Activated T-helper 1 cell treated with anti-CD3 and anti-CD28 coated beads, Interleukin-12 subunit alpha, Interleukin-12 subunit beta, Interleukin-2, Interleukin-4 antibody, amounts not matched to agents 30 ng/mL and 10 ng/mL and 1 ng/mL, durations not matched to agents 14 hours and 24 hours and 36 hours (primary cell): Measurements from ENCODE around the gene TSR3. TPM values are rescaled to one million over a fixed set of nuclear protein-coding genes. Genes with fewer than 3 reads are reported as not detected.

ENCODE experiments used
- DNase-seq: peaks from one replicate; pipeline ENCODE4 v3.0.0; 2021; ENCODE audit warnings: low spot score
- H3K27ac Mint-ChIP-seq: one replicate; pipeline ENCODE4 v1.8.0; 2021; ENCODE audit warnings: mild to moderate bottlenecking, mixed read lengths
- H3K27me3 Mint-ChIP-seq: one replicate; pipeline ENCODE4 v1.8.0; 2022; ENCODE audit warnings: mild to moderate bottlenecking, moderate library complexity, mixed read lengths; ENCODE audit not compliant: insufficient read depth
- H3K36me3 Mint-ChIP-seq: one replicate; pipeline ENCODE4 v1.8.0; 2021; ENCODE audit warnings: low read depth, mixed read lengths
- H3K4me1 Mint-ChIP-seq: one replicate; pipeline ENCODE4 v1.8.0; 2021; ENCODE audit warnings: low read depth, mixed read lengths
- H3K4me3 Mint-ChIP-seq: one replicate; pipeline ENCODE4 v1.8.0; 2021; ENCODE audit warnings: mild to moderate bottlenecking, moderate library complexity, mixed read lengths
- H3K9me3 Mint-ChIP-seq: one replicate; pipeline ENCODE4 v1.8.0; 2021; ENCODE audit warnings: mixed read lengths
- intact Hi-C: fragments of 100-400 bp; cut with micrococcal nuclease; formaldehyde crosslinking; loops from one replicate; pipeline ENCODE4 v1.15.1; 2024
- total RNA-seq: library from RNA; stranded (reverse); gene quantifications from 2 replicates; pipeline ENCODE4 v1.2.3, GENCODE V29; 2022

The TSR3 gene
- total RNA-seq, 1 donor from 2014 or later: 87.4 TPM

GRCh38 chr16:1326946-1327618 lies 24.6 kb downstream of the TSR3 start:
- H3K4me1 Mint-ChIP-seq: peaks cover 6% of the 10 kb centered on the region
- intact Hi-C loops: no loop called here
- H3K27me3 Mint-ChIP-seq: peaks cover 6% of the 10 kb centered on the region
- H3K9me3 Mint-ChIP-seq: no peaks in the 10 kb centered on the region
- H3K27ac Mint-ChIP-seq: no peak overlapping the region
- no peak for DNase-seq
- no peak overlapping the region for H3K4me3 Mint-ChIP-seq
- H3K36me3 Mint-ChIP-seq: peaks cover 7% of the 10 kb centered on the region

GRCh38 chr16:1326391-1326790 lies 25.3 kb downstream of the TSR3 start:
- Mint-ChIP-seq H3K36me3 (peaks cover 7% of the 10 kb centered on the region), H3K27me3 (peaks cover 2% of the 10 kb centered on the region), H3K27ac (no peak overlapping the region), H3K9me3 (no peaks in the 10 kb centered on the region), H3K4me3 (no peak overlapping the region), H3K4me1 (peaks cover 3% of the 10 kb centered on the region)
- intact Hi-C loops: no loop called here
- DNase-seq: no peak

- Mint-ChIP-seq H3K36me3 (peaks cover 9% of the 10 kb centered on the region), H3K4me1 (no peaks in the 10 kb centered on the region), H3K27me3 (no peaks in the 10 kb centered on the region), H3K4me3 (no peak overlapping the region), H3K9me3 (no peaks in the 10 kb centered on the region), H3K27ac (no peak overlapping the region)
- DNase-seq: no peak
- intact Hi-C loops: no loop called here
These were observed 25.9 kb downstream of the TSR3 start for GRCh38 chr16:1325673-1326371.

GRCh38 chr16:1325261-1325660 lies 26.4 kb downstream of the TSR3 start:
- Mint-ChIP-seq H3K27ac (no peak overlapping the region), H3K36me3 (peaks cover 9% of the 10 kb centered on the region), H3K4me1 (no peaks in the 10 kb centered on the region), H3K4me3 (no peak overlapping the region), H3K27me3 (no peaks in the 10 kb centered on the region), H3K9me3 (no peaks in the 10 kb centered on the region)
- intact Hi-C loops: no loop called here
- no peak for DNase-seq

GRCh38 chr16:1324286-1324826 lies 27.3 kb downstream of the TSR3 start:
- H3K4me1 Mint-ChIP-seq: no peaks in the 10 kb centered on the region
- no peaks in the 10 kb centered on the region for H3K9me3 Mint-ChIP-seq
- H3K36me3 Mint-ChIP-seq: peaks cover 18% of the 10 kb centered on the region
- H3K27me3 Mint-ChIP-seq: no peaks in the 10 kb centered on the region
- H3K4me3 Mint-ChIP-seq: no peak overlapping the region
- no peak for DNase-seq
- intact Hi-C loops: no loop called here
- H3K27ac Mint-ChIP-seq: no peak overlapping the region

- Mint-ChIP-seq H3K4me3 (no peak overlapping the region), H3K27ac (no peak overlapping the region), H3K9me3 (no peaks in the 10 kb centered on the region), H3K4me1 (no peaks in the 10 kb centered on the region), H3K27me3 (no peaks in the 10 kb centered on the region), H3K36me3 (peaks cover 21% of the 10 kb centered on the region)
- no peak for DNase-seq
- intact Hi-C loops: no loop called here
These were observed 28.1 kb downstream of the TSR3 start for GRCh38 chr16:1323296-1324239.

GRCh38 chr16:1322407-1322806 lies 29.3 kb downstream of the TSR3 start:
- DNase-seq: no peak
- intact Hi-C loops: no loop called here
- Mint-ChIP-seq H3K9me3 (no peaks in the 10 kb centered on the region), H3K36me3 (peaks cover 31% of the 10 kb centered on the region), H3K27me3 (no peaks in the 10 kb centered on the region), H3K4me3 (no peak overlapping the region), H3K27ac (no peak overlapping the region), H3K4me1 (no peaks in the 10 kb centered on the region)

GRCh38 chr16:1320658-1321240 lies 30.9 kb downstream of the TSR3 start:
- no peaks in the 10 kb centered on the region for H3K9me3 Mint-ChIP-seq

GRCh38 chr16:1320097-1320496 lies 31.6 kb downstream of the TSR3 start:
- DNase-seq: no peak
- Mint-ChIP-seq H3K4me3 (no peak overlapping the region), H3K27me3 (no peaks in the 10 kb centered on the region), H3K4me1 (no peaks in the 10 kb centered on the region), H3K36me3 (peaks cover 43% of the 10 kb centered on the region), H3K27ac (no peak overlapping the region), H3K9me3 (no peaks in the 10 kb centered on the region)
- intact Hi-C loops: no loop called here

More at GRCh38 chr16:1320658-1321240, 30.9 kb downstream of the TSR3 start:
- H3K27me3 Mint-ChIP-seq: no peaks in the 10 kb centered on the region
- no peaks in the 10 kb centered on the region for H3K4me1 Mint-ChIP-seq
- no peak overlapping the region for H3K4me3 Mint-ChIP-seq
- no peak overlapping the region for H3K27ac Mint-ChIP-seq
- intact Hi-C loops: no loop called here
- no peak for DNase-seq
- peaks cover 40% of the 10 kb centered on the region for H3K36me3 Mint-ChIP-seq

GRCh38 chr16:1319041-1319440 lies 32.6 kb downstream of the TSR3 start:
- H3K9me3 Mint-ChIP-seq: no peaks in the 10 kb centered on the region
- H3K4me1 Mint-ChIP-seq: no peaks in the 10 kb centered on the region
- H3K27ac Mint-ChIP-seq: no peak overlapping the region
- no peaks in the 10 kb centered on the region for H3K27me3 Mint-ChIP-seq
- DNase-seq: no peak
- no peak overlapping the region for H3K4me3 Mint-ChIP-seq
- peaks cover 47% of the 10 kb centered on the region for H3K36me3 Mint-ChIP-seq
- intact Hi-C loops: no loop called here

- Mint-ChIP-seq H3K4me3 (no peak overlapping the region), H3K27me3 (no peaks in the 10 kb centered on the region), H3K27ac (no peak overlapping the region), H3K4me1 (no peaks in the 10 kb centered on the region), H3K9me3 (no peaks in the 10 kb centered on the region), H3K36me3 (peaks cover 45% of the 10 kb centered on the region)
- intact Hi-C loops: no loop called here
- no peak for DNase-seq
These were observed 33.5 kb downstream of the TSR3 start for GRCh38 chr16:1318268-1318545.

- H3K4me3 Mint-ChIP-seq: no peak overlapping the region
- no peaks in the 10 kb centered on the region for H3K9me3 Mint-ChIP-seq
- intact Hi-C loops: no loop called here
- H3K27me3 Mint-ChIP-seq: no peaks in the 10 kb centered on the region
- DNase-seq: no peak
- H3K4me1 Mint-ChIP-seq: no peaks in the 10 kb centered on the region
- peaks cover 44% of the 10 kb centered on the region for H3K36me3 Mint-ChIP-seq
- no peak overlapping the region for H3K27ac Mint-ChIP-seq
These were observed 34.0 kb downstream of the TSR3 start for GRCh38 chr16:1317479-1318267.
